Suprapubic skin (tissue), 4 donors: ENCODE results near the gene EVA1B. TPM values are rescaled to one million over a fixed set of nuclear protein-coding genes. Genes with fewer than 3 reads are reported as not detected.
A peak's percentile ranks its signal among the peaks of the same experiment; 100 is the strongest.

Source experiments
- DNase-seq, 2 donors: peaks; one replicate each; pipeline ENCODE4 v3.0.0-alpha.2; 2019; ENCODE audit warnings: low spot score in 2 of 2
- H3K27ac ChIP-seq: fragments of 200-600 bp; sonication (generic); one replicate; pipeline ENCODE4 v1.5.1; 2019
- H3K27me3 ChIP-seq: fragments of 200-600 bp; sonication (generic); one replicate; pipeline ENCODE4 v1.5.1; 2019
- H3K36me3 ChIP-seq: fragments of 200-600 bp; sonication (generic); one replicate; pipeline ENCODE4 v1.5.1; 2019
- H3K4me1 ChIP-seq: fragments of 200-600 bp; sonication (generic); one replicate; pipeline ENCODE4 v1.5.1; 2019
- H3K4me3 ChIP-seq: fragments of 200-600 bp; sonication (generic); one replicate; pipeline ENCODE4 v1.5.1; 2019; ENCODE audit warnings: mild to moderate bottlenecking
- H3K9me3 ChIP-seq: fragments of 200-600 bp; sonication (generic); one replicate; pipeline ENCODE4 v1.5.1; 2019
- EP300 ChIP-seq: sonication (generic); formaldehyde crosslinking; IDR thresholded peaks from one replicate; pipeline ENCODE4 v1.6.1; 2017; ENCODE audit warnings: antibody characterized with exemption
- POLR2A ChIP-seq, 2 donors: fragments of 450-650 bp; IDR thresholded peaks; one replicate each; pipeline ENCODE4 v1.6.1; 2017; ENCODE audit warnings: antibody characterized with exemption in 2 of 2, mild to moderate bottlenecking in 2 of 2, moderate library complexity in 2 of 2
- POLR2AphosphoS5 ChIP-seq, 3 donors: sonication (generic); formaldehyde crosslinking; IDR thresholded peaks; one replicate each; pipeline ENCODE4 v1.6.1; 2017; ENCODE audit warnings: antibody characterized with exemption in 3 of 3
- WGBS: methylation state at CpG from one replicate; pipeline ENCODE4 v1.1.5; 2018; 5-methylcytosine and 5-hydroxymethylcytosine counted together
- total RNA-seq, 4 donors: library from RNA; depleted of rRNA; stranded (reverse); fragments of >200 nt; gene quantifications; one replicate each; pipeline ENCODE4 v1.1.0, GENCODE V29; 2016
- TF ChIP-seq, protein P1 (sequence below), 2 donors: fragments of 200-600 bp in 1 of 2; fragments of 450-650 bp in 1 of 2; sonication (generic) in 1 of 2; IDR thresholded peaks; one replicate each; pipeline ENCODE4 v1.5.1; 2016 to 2019; ENCODE audit warnings: antibody characterized with exemption in 2 of 2, mild to moderate bottlenecking in 1 of 2, moderate library complexity in 1 of 2

Gene EVA1B
- total RNA-seq, 4 donors from 2014 or later, result 13.3 to 28.0 (median 19.2) TPM

DNA sequence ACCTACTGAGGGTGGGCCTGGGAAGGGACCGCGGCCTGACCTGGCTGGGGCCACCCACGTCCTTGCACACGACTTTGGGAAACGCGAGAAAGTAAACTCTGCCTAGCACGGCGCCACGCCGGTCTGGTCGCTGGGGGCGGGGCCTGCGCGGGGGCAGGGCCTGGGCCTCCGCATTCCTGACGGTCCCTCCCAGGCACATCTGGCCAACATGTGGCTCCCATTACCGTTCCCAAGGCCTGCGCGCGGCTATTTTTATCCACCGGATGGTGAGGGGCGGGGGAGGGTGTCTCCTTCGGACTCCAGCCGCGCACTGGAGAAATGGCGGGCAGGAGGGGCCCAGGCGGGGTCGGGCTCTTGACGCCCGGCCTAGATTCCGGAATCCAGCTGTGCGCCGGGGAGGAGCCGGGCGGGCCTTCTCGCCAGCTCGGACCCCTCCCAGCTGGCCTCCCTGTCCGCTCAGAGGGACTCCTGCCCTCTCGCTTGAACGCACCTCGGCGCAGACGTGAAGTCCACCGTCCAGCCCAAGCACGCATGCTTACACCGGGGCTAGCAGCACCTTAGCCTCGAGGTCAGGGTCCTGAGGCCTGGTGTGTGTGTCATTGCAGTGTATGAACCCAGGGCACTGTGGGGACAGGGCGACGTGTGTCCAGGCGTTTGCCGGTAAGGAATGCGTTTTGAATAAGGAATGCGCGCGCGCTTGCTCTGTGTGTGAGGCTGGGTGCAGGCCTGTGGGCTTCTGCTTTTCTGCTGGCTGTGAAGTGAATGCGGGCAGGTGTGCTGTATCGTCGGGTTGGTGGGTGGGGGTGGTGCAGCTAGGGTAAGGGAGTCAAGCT is 2.1 kb downstream of the EVA1B start:
- 50% methylated on average over 25 of the region's 59 CpGs for WGBS
- TF ChIP-seq, protein P1, sequence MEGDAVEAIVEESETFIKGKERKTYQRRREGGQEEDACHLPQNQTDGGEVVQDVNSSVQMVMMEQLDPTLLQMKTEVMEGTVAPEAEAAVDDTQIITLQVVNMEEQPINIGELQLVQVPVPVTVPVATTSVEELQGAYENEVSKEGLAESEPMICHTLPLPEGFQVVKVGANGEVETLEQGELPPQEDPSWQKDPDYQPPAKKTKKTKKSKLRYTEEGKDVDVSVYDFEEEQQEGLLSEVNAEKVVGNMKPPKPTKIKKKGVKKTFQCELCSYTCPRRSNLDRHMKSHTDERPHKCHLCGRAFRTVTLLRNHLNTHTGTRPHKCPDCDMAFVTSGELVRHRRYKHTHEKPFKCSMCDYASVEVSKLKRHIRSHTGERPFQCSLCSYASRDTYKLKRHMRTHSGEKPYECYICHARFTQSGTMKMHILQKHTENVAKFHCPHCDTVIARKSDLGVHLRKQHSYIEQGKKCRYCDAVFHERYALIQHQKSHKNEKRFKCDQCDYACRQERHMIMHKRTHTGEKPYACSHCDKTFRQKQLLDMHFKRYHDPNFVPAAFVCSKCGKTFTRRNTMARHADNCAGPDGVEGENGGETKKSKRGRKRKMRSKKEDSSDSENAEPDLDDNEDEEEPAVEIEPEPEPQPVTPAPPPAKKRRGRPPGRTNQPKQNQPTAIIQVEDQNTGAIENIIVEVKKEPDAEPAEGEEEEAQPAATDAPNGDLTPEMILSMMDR (IDR thresholded peaks at IDR 0.05), result no peak
- no peak for TF ChIP-seq POLR2A (IDR thresholded peaks at IDR 0.05)
- no peak for TF ChIP-seq EP300
- TF ChIP-seq POLR2AphosphoS5 (IDR thresholded peaks at IDR 0.05), result peak in 1 of 3 donors; percentile 5

DNA sequence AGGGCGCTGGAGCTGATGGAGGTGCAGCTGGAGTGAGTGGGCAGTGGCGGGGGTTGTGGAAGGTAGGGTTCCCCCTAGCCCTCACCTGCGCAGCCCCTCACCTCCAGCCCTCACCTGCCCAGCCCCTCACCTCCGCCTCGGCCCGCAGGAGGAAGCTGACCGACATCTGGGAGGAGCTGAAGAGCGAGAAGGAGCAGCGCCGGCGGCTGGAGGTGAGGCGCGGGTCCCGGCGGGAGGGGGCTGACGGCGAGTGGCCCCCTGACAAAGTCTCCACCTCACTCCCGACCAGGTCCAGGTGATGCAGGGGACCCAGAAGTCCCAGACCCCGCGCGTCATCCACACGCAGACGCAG is 2.7 kb downstream of the EVA1B start:
- H3K9me3 ChIP-seq, result no peaks in the 10 kb centered on the region
- H3K4me1 ChIP-seq, result peaks cover 37% of the 10 kb centered on the region
- peak overlapping the region; percentile 85 for H3K27ac ChIP-seq
- no peaks in the 10 kb centered on the region for H3K27me3 ChIP-seq
- peak overlapping the region; percentile 79 for H3K4me3 ChIP-seq
- WGBS, result 42% methylated on average over 12 of the region's 23 CpGs
- DNase-seq, result no peak
- TF ChIP-seq POLR2A (IDR thresholded peaks at IDR 0.05) (no peak), POLR2AphosphoS5 (IDR thresholded peaks at IDR 0.05) (no peak), EP300 (no peak)
- TF ChIP-seq, protein P1 (IDR thresholded peaks at IDR 0.05), result no peak
- no peaks in the 10 kb centered on the region for H3K36me3 ChIP-seq

More for the DNA sequence above, 2.1 kb downstream of the EVA1B start:
- Histone ChIP-seq H3K27me3 (no peaks in the 10 kb centered on the region), H3K36me3 (no peaks in the 10 kb centered on the region), H3K4me3 (peak overlapping the region; percentile 79), H3K9me3 (no peaks in the 10 kb centered on the region), H3K27ac (peak overlapping the region; percentile 85), H3K4me1 (peaks cover 37% of the 10 kb centered on the region)
- peak; percentile 92 to 93 for DNase-seq

DNA sequence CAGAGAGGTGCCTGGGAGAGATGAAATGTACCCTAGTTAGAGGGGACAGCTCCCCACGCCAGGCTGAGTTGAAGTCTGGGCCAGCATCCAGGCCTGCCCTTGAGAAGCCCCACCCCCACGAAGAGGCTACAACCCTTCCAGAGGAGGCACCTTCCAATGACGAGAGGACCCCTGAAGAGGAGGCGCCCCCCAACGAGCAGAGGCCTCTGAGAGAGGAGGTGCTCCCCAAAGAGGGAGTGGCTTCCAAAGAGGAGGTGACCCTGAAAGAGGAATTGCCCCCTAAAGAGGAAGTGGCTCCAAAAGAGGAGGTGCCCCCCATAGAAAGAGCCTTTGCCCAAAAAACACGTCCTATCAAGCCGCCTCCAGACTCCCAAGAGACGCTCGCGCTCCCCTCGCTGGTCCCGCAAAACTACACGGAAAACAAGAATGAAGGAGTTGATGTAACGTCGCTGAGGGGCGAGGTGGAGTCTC is 3.1 kb downstream of the EVA1B start:
- no peak for DNase-seq
- TF ChIP-seq, protein P1 (IDR thresholded peaks at IDR 0.05), result no peak
- TF ChIP-seq EP300, result no peak
- no peak for TF ChIP-seq POLR2AphosphoS5 (IDR thresholded peaks at IDR 0.05)
- Histone ChIP-seq H3K36me3 (no peaks in the 10 kb centered on the region), H3K4me3 (peak overlapping the region; percentile 79), H3K27ac (peak overlapping the region; percentile 85), H3K4me1 (peaks cover 37% of the 10 kb centered on the region), H3K9me3 (no peaks in the 10 kb centered on the region), H3K27me3 (no peaks in the 10 kb centered on the region)
- WGBS, result 45% methylated on average over 14 of the region's 16 CpGs

DNA sequence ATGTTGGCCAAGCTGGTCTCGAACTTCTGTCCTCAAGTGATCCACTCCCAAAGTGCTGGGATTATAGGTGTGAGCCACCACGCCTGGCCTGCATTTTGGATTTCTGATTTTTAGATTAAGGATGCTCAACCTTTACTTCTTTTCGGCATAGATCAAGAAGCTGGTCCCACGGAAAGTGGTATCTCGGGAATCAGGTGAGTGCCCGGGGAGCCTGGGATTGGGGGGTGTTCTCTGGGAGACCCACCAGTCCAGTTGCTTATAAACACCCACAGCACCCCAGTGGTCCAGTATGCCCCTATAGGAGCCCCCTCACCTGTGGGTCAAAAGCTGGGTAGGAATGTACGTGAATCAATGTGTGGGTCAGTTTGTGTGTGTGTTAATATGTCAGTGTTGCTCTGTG is 14.0 kb downstream of the EVA1B start:
- Histone ChIP-seq H3K27me3 (no peaks in the 10 kb centered on the region), H3K9me3 (no peaks in the 10 kb centered on the region), H3K36me3 (peaks cover 4% of the 10 kb centered on the region), H3K4me3 (no peak overlapping the region), H3K27ac (no peak overlapping the region), H3K4me1 (peaks cover 20% of the 10 kb centered on the region)
- TF ChIP-seq POLR2AphosphoS5 (IDR thresholded peaks at IDR 0.05) (no peak), POLR2A (IDR thresholded peaks at IDR 0.05) (no peak), EP300 (no peak)
- TF ChIP-seq, protein P1 (IDR thresholded peaks at IDR 0.05), result no peak
- 98% methylated on average over 7 of the region's 7 CpGs for whole genome bisulfite sequencing
- peak in 1 of 2 donors; percentile 31 for DNase-seq

DNA sequence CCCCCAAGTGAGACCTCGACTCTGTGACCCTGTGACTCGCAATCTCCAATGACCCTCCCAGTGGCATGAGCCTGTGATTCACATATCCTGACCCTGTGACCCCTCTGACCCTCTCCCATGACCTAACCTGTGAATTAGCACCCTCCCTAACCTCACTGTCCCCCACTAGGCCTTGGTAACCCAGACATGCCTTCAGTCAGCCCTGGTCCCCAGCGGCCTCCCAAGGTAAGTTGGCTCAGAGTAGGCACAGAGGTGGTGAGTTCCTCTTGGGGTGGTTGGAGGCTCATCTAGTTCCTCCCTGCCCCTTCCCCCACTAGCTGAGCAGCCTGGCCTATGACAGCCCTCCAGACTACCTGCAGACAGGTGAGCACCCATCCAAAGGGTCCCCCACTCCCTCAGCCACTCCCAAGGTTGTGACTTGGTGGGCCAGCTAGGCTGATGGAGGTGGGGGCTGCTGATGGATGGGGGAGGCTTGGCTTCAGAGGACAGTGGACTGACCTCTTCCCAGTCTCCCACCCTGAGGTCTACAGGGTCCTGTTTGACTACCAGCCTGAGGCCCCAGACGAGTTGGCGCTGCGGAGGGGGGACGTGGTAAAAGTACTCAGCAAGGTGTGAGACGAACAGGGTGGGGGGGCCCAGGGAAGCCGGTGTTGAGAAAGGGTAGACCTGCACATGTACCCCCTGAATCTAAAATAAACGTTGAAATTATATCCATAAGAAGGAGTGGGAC is 15.7 kb downstream of the EVA1B start:
- peaks cover 19% of the 10 kb centered on the region for H3K36me3 ChIP-seq
- peaks cover 20% of the 10 kb centered on the region for H3K4me1 ChIP-seq
- no peaks in the 10 kb centered on the region for H3K9me3 ChIP-seq
- no peak overlapping the region for H3K27ac ChIP-seq
- no peaks in the 10 kb centered on the region for H3K27me3 ChIP-seq
- TF ChIP-seq, protein P1 (IDR thresholded peaks at IDR 0.05), result no peak
- TF ChIP-seq POLR2AphosphoS5 (IDR thresholded peaks at IDR 0.05), result no peak
- TF ChIP-seq POLR2A (IDR thresholded peaks at IDR 0.05), result no peak
- TF ChIP-seq EP300, result no peak
- WGBS, result 88% methylated on average over 9 of the region's 10 CpGs
- H3K4me3 ChIP-seq, result peak overlapping the region; percentile 69
- peak in 1 of 2 donors; percentile 65 for DNase-seq
